HepG2 (cell line): ENCODE measurements around the gene CD2. TPM values are rescaled to one million over a fixed set of nuclear protein-coding genes. Genes with fewer than 3 reads are reported as not detected.

Source experiments
- ATAC-seq: fragments of 200-7000 bp; cut with Tn5 transposase; 3 replicates; pipeline ENCODE4 v1.9.1; 2020; ENCODE audit warnings: mild to moderate bottlenecking, moderate library complexity
- BruUV-seq: library from RNA; stranded (reverse); fragments of 400-500 nt; replicated peaks from 2 replicates; lab custom pipeline; 2021; lab: Mats Ljungman, UMichigan
- CTCF ChIA-PET: fragments of 300-600 bp; formaldehyde crosslinking; extraction: SDS; loops from one replicate; lab custom pipeline; 2021; ENCODE audit warnings: low total read pairs, inconsistent platforms, low intra/inter-chr PET ratio; lab: Yijun Ruan, JAX
- POLR2A ChIA-PET: fragments of 350-600 bp; sonication (Branson Sonifier 250); formaldehyde crosslinking; loops from one replicate; lab custom pipeline; 2020; ENCODE audit warnings: antibody characterized with exemption, inconsistent platforms; lab: Yijun Ruan, JAX
- DNase-seq: peaks from one replicate; pipeline ENCODE4 v3.0.0-alpha.2; 2015; ENCODE audit warnings: low spot score
- FAIRE-seq: peaks from 3 replicates; lab custom pipeline; 2011; peaks lifted over from hg19 to GRCh38; lab: Jason Lieb, UNC
- H2AFZ ChIP-seq: one replicate; pipeline ENCODE4 v1.6.1; 2011; ENCODE audit warnings: low read length, inconsistent platforms
- H3K27ac ChIP-seq: fragments of 300-600 bp; 3 replicates; pipeline ENCODE4 v1.8.0; 2011; ENCODE audit warnings: mixed run types, mild to moderate bottlenecking, mixed read lengths, low read length, inconsistent platforms; ENCODE audit not compliant: insufficient read depth; ENCODE audit errors: extremely low read length
- H3K27me3 ChIP-seq, 2 experiments: fragments of 200-600 bp in 1 of 2; 2 replicates in 1 of 2; 3 replicates in 1 of 2; pipeline versions ENCODE4 v1.6.0 to v1.8.0; 2011; ENCODE audit warnings: low read length in 2 of 2, mild to moderate bottlenecking in 2 of 2, moderate library complexity in 2 of 2, inconsistent platforms in 1 of 2; ENCODE audit not compliant: insufficient read depth in 2 of 2, control insufficient read depth in 1 of 2
- H3K36me3 ChIP-seq, 2 experiments: fragments of 200-600 bp in 1 of 2; replicated peaks in 1 of 2; 2 replicates in 1 of 2; 3 replicates in 1 of 2; pipeline versions ENCODE4 v1.5.1 to v1.8.0; 2011; ENCODE audit warnings: low read length in 2 of 2, inconsistent platforms in 1 of 2; ENCODE audit not compliant: insufficient read depth in 2 of 2, control insufficient read depth in 1 of 2
- H3K4me1 ChIP-seq: 2 replicates; pipeline ENCODE4 v1.5.1; 2012; ENCODE audit warnings: low read length, inconsistent platforms; ENCODE audit not compliant: insufficient read depth
- H3K4me2 ChIP-seq: 2 replicates; pipeline ENCODE4 v1.6.0; 2011; ENCODE audit warnings: low read depth, low read length, inconsistent platforms
- H3K4me3 ChIP-seq, 3 experiments: fragments of 200-600 bp in 1 of 3; sonication (generic), shearing (Covaris generic) in 1 of 3; replicated peaks in 1 of 3; 2 replicates each; pipeline ENCODE4 v1.5.1; 2011 to 2016; ENCODE audit warnings: low read length in 3 of 3, inconsistent platforms in 2 of 3, low read depth in 2 of 3, mild to moderate bottlenecking in 2 of 3, control low read depth in 1 of 3, mixed read lengths in 1 of 3; ENCODE audit not compliant: insufficient read depth in 1 of 3
- H3K79me2 ChIP-seq: one replicate; pipeline ENCODE4 v1.6.1; 2011; ENCODE audit warnings: low read length, inconsistent platforms; ENCODE audit not compliant: insufficient read depth
- H3K9ac ChIP-seq: 2 replicates; pipeline ENCODE4 v1.6.0; 2011; ENCODE audit warnings: mild to moderate bottlenecking, low read depth, low read length, inconsistent platforms; ENCODE audit not compliant: insufficient read depth
- H3K9me3 ChIP-seq: 2 replicates; pipeline ENCODE4 v1.5.1; 2012; ENCODE audit warnings: mild to moderate bottlenecking, low read length
- H4K20me1 ChIP-seq: 2 replicates; pipeline ENCODE4 v1.6.0; 2011; ENCODE audit warnings: inconsistent platforms, mild to moderate bottlenecking, low read length, moderate library complexity; ENCODE audit not compliant: insufficient read depth
- DBP ChIP-seq: sonication (generic); formaldehyde crosslinking; IDR thresholded peaks from 2 replicates; pipeline ENCODE4 v1.4.0; 2020; ENCODE audit warnings: missing genetic modification reagents; ENCODE audit errors: not compliant biosample characterization
- EEA1 ChIP-seq: sonication (generic); formaldehyde crosslinking; IDR thresholded peaks from 2 replicates; pipeline ENCODE4 v1.5.1; 2020; ENCODE audit warnings: mild to moderate bottlenecking, missing genetic modification reagents, borderline replicate concordance
- GFI1 ChIP-seq: sonication (generic); formaldehyde crosslinking; IDR thresholded peaks from 2 replicates; pipeline ENCODE4 v1.5.0; 2020; ENCODE audit warnings: missing genetic modification reagents, mild to moderate bottlenecking, borderline replicate concordance
- GTF3A ChIP-seq: sonication (generic); formaldehyde crosslinking; conservative IDR thresholded peaks from 2 replicates; pipeline ENCODE4 v1.4.0; 2020; ENCODE audit warnings: mild to moderate bottlenecking, missing genetic modification reagents
- HNRNPUL1 ChIP-seq: fragments of 200-400 bp; formaldehyde crosslinking; IDR thresholded peaks from 2 replicates; pipeline ENCODE4 v1.6.1; 2017; ENCODE audit warnings: low read depth, mild to moderate bottlenecking, low read length, moderate library complexity
- ISL2 ChIP-seq: sonication (generic); formaldehyde crosslinking; IDR thresholded peaks from 2 replicates; pipeline ENCODE4 v1.5.0; 2020; ENCODE audit warnings: missing genetic modification reagents
- KMT2B ChIP-seq: IDR thresholded peaks from 2 replicates; pipeline ENCODE4 v1.6.1; 2016; ENCODE audit warnings: missing genetic modification reagents, missing compliant biosample characterization
- NBN ChIP-seq: fragments of 450-650 bp; conservative IDR thresholded peaks from 2 replicates; pipeline ENCODE4 v1.6.1; 2017
- PHB2 ChIP-seq: fragments of 450-650 bp; IDR thresholded peaks from 2 replicates; pipeline ENCODE4 v1.6.1; 2018; ENCODE audit not compliant: partially characterized antibody
- SALL2 ChIP-seq: sonication (generic); formaldehyde crosslinking; IDR thresholded peaks from 2 replicates; pipeline ENCODE4 v1.8.1; 2023; ENCODE audit warnings: mild to moderate bottlenecking, missing genetic modification reagents, inconsistent platforms
- USF2 ChIP-seq, 2 experiments: sonication (generic) in 1 of 2; formaldehyde crosslinking in 1 of 2; IDR thresholded peaks; 2 replicates each; pipeline versions ENCODE4 v1.5.1 to v1.6.1; 2011 to 2020; ENCODE audit warnings: borderline replicate concordance in 1 of 2, low read depth in 1 of 2, low read length in 1 of 2, mild to moderate bottlenecking in 1 of 2, missing genetic modification reagents in 1 of 2, moderate library complexity in 1 of 2
- WIZ ChIP-seq: sonication (generic); formaldehyde crosslinking; IDR thresholded peaks from 2 replicates; pipeline ENCODE4 v1.5.1; 2020; ENCODE audit warnings: mild to moderate bottlenecking, missing genetic modification reagents
- ZNF142 ChIP-seq: sonication (generic); formaldehyde crosslinking; IDR thresholded peaks from 2 replicates; pipeline ENCODE4 v1.4.0; 2020; ENCODE audit warnings: missing genetic modification reagents
- ZNF441 ChIP-seq: sonication (generic); formaldehyde crosslinking; IDR thresholded peaks from 2 replicates; pipeline ENCODE4 v1.7.0; 2021; ENCODE audit warnings: missing genetic modification reagents, borderline replicate concordance
- ZSCAN30 ChIP-seq: sonication (generic); formaldehyde crosslinking; IDR thresholded peaks from 2 replicates; pipeline ENCODE4 v1.5.0; 2020; ENCODE audit warnings: mild to moderate bottlenecking, missing genetic modification reagents
- WGBS: methylation state at CpG from one replicate; pipeline ENCODE4 v1.1.6; 2017; ENCODE audit warnings: low lambda C conversion rate; 5-methylcytosine and 5-hydroxymethylcytosine counted together
- in situ Hi-C: cut with HindIII; loops from 2 replicates; pipeline ENCODE4 v1.10.0; 2017; ENCODE audit warnings: low pct_unique_long_range_greater_than_20kb; ENCODE audit not compliant: extremely low pct_ligation_motif_present
- intact Hi-C: fragments of 100-400 bp; cut with micrococcal nuclease; formaldehyde crosslinking; loops from one replicate; pipeline ENCODE4 v1.10.0; 2022; ENCODE audit not compliant: unreplicated experiment
- polyA plus RNA-seq, 8 experiments: library from polyadenylated mRNA; depleted of rRNA in 3 of 8; stranded (reverse) in 7 of 8; unstranded in 1 of 8; fragments of >200 nt; fragmentation: Illumina TruSeq in 4 of 8; extraction: Trizol in 4 of 8; gene quantifications; 2 replicates each; pipeline versions ENCODE4 v1.2.1 to v1.2.3, GENCODE V29; 2011 to 2016; ENCODE audit warnings: low read depth in 4 of 8, missing spikeins in 1 of 8, mixed read lengths in 1 of 8; ENCODE audit not compliant: insufficient read depth in 1 of 8
- total RNA-seq, 5 experiments: library from RNA; depleted of rRNA; stranded (reverse); fragments of >200 nt; fragmentation: Illumina TruSeq; extraction: Trizol; gene quantifications; 2 replicates each; pipeline ENCODE4 v1.2.3, GENCODE V29; 2016; ENCODE audit warnings: low read depth in 1 of 5

CD2 gene
- total and polyA plus RNA-seq, 2 of the 13 experiments (the other 11 are each of a cell fraction or from before 2014, with no cell fraction given) = not detected

GRCh38 chr1:116794371-116794770 lies 40.1 kb downstream of the CD2 start:
- Histone ChIP-seq H3K27ac (no peak overlapping the region), H4K20me1 (no peaks in the 10 kb centered on the region), H3K4me2 (no peak overlapping the region), H3K79me2 (no peaks in the 10 kb centered on the region), H2AFZ (no peak overlapping the region), H3K9ac (no peak overlapping the region), H3K4me3 (no peak overlapping the region), H3K36me3 (no peaks in the 10 kb centered on the region), H3K9me3 (no peaks in the 10 kb centered on the region), H3K27me3 (no peaks in the 10 kb centered on the region; a peak in 2 of 5 replicates), H3K4me1 (no peaks in the 10 kb centered on the region)
- ATAC-seq = no peak
- FAIRE-seq = no peak
- no TSS peak for BruUV-seq
- ChIA-PET CTCF (no interaction called here), POLR2A (no interaction called here)
- 38% methylated on average over 5 of the region's 5 CpGs for WGBS
- in situ Hi-C loops (no loop called here), intact Hi-C loops (no loop called here)
- no peak for DNase-seq
- TF ChIP-seq GTF3A (CRISPR knock-in tag) = no peak
- TF ChIP-seq WIZ (CRISPR knock-in tag) = no peak
- no peak for TF ChIP-seq DBP (CRISPR knock-in tag)
- no peak for TF ChIP-seq GFI1
- TF ChIP-seq ZNF441 = no peak
- no peak for TF ChIP-seq ZSCAN30 (CRISPR knock-in tag)
- TF ChIP-seq SALL2 (CRISPR knock-in tag) = no peak
- no peak for TF ChIP-seq USF2 (IDR thresholded peaks at IDR 0.05; ENCODE audit: low read depth, low read length)
- TF ChIP-seq USF2 (CRISPR knock-in tag; IDR thresholded peaks at IDR 0.05; ENCODE audit: borderline replicate concordance) = no peak
- TF ChIP-seq EEA1 (CRISPR knock-in tag) = no peak
- no peak for TF ChIP-seq KMT2B (CRISPR knock-in tag)
- TF ChIP-seq NBN = no peak
- TF ChIP-seq ISL2 (CRISPR knock-in tag) = no peak
- no peak for TF ChIP-seq HNRNPUL1
- TF ChIP-seq PHB2 = no peak
- no peak for TF ChIP-seq ZNF142
